ENCODE data around the gene UTS2B. TPM values are rescaled to one million over a fixed set of nuclear protein-coding genes. Genes with fewer than 3 reads are reported as not detected.

The UTS2B gene
- total RNA-seq, 1 experiment from 2014 or later: 1.1 TPM

DNA sequence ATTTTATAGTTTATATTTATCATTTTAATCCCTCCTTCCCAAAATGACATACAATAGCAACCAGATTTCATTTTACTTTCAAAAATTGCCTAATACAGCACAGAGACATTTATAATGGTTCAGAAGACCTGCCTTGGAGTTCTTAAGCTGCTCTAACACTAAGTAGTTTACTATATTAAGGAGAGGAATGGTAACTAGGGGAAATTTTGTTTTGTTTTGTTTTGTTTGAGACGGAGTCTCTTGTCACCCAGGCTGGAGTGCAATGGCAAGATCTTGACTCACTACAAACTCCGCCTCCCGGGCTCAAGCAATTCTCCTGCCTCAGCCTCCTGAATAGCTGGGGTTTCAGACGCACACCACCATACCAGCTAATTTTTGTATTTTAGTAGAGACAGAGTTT lies 23.9 kb downstream of the UTS2B start:
- H2AFZ ChIP-seq: no peak overlapping the region
- H3K9me3 ChIP-seq (ENCODE audit: insufficient read depth, low read depth): no peaks in the 10 kb centered on the region
- ChIA-PET CTCF (no interaction called here), POLR2A (ENCODE audit: unreplicated experiment) (no interaction called here)
- H3F3A ChIP-seq (ENCODE audit: insufficient read depth, low read depth): no peaks in the 10 kb centered on the region
- no peak overlapping the region for H3K4me3 ChIP-seq
- H3K36me3 ChIP-seq (ENCODE audit: low read depth): no peaks in the 10 kb centered on the region
- no peaks in the 10 kb centered on the region for H3K4me1 ChIP-seq (replicated peaks; ENCODE audit: insufficient read depth)
- H3K27me3 ChIP-seq (ENCODE audit: insufficient read depth, low read depth): no peaks in the 10 kb centered on the region
- H3K4me2 ChIP-seq: no peak overlapping the region
- TF ChIP-seq, protein P1, sequence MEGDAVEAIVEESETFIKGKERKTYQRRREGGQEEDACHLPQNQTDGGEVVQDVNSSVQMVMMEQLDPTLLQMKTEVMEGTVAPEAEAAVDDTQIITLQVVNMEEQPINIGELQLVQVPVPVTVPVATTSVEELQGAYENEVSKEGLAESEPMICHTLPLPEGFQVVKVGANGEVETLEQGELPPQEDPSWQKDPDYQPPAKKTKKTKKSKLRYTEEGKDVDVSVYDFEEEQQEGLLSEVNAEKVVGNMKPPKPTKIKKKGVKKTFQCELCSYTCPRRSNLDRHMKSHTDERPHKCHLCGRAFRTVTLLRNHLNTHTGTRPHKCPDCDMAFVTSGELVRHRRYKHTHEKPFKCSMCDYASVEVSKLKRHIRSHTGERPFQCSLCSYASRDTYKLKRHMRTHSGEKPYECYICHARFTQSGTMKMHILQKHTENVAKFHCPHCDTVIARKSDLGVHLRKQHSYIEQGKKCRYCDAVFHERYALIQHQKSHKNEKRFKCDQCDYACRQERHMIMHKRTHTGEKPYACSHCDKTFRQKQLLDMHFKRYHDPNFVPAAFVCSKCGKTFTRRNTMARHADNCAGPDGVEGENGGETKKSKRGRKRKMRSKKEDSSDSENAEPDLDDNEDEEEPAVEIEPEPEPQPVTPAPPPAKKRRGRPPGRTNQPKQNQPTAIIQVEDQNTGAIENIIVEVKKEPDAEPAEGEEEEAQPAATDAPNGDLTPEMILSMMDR (conservative IDR thresholded peaks at IDR 0.05): no peak
- no peak for TF ChIP-seq EZH2 (IDR thresholded peaks at IDR 0.05; ENCODE audit: low read depth)
- DNase-seq: no peak
- intact Hi-C loops (cut with micrococcal nuclease; ENCODE audit: unreplicated experiment): no loop called here
- H4K20me1 ChIP-seq (ENCODE audit: insufficient read depth): no peaks in the 10 kb centered on the region
- H3K9me2 ChIP-seq (ENCODE audit: insufficient read depth): no peaks in the 10 kb centered on the region
- H3K27ac ChIP-seq: no peak overlapping the region
- no TSS peak for BruUV-seq (replicated peaks)
- no peaks in the 10 kb centered on the region for H3K79me2 ChIP-seq (ENCODE audit: low read depth)

DNA sequence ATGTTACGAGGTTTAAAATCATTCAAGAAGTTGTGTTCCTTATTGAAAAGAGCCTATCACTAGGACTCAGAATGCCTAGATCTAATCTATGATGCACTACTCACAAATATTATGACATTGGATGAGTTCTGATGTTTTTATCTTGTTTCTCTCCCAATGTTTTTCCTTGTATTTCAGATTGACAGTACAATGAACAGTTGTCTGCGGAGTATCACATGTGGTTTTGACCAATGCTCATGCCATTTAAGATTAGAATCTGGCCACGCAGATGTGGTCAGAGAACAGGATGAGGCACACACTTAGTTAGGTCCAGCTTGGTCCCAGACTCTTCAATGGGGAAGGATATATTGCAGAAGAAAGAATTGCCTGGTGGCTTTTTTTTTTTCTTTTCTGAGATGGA lies 26.7 kb downstream of the UTS2B start:
- TF ChIP-seq, protein P1 (conservative IDR thresholded peaks at IDR 0.05): no peak
- no peak for TF ChIP-seq EZH2 (IDR thresholded peaks at IDR 0.05; ENCODE audit: low read depth)
- H3K9me3 ChIP-seq (ENCODE audit: insufficient read depth, low read depth): no peaks in the 10 kb centered on the region
- no peak overlapping the region for H3K4me2 ChIP-seq
- BruUV-seq (replicated peaks): no TSS peak
- no peaks in the 10 kb centered on the region for H4K20me1 ChIP-seq (ENCODE audit: insufficient read depth)
- peak in 1 of 2 experiments; percentile 27 for DNase-seq
- no peaks in the 10 kb centered on the region for H3K36me3 ChIP-seq (ENCODE audit: low read depth)
- H3K27me3 ChIP-seq (ENCODE audit: insufficient read depth, low read depth): no peaks in the 10 kb centered on the region
- ChIA-PET POLR2A (ENCODE audit: unreplicated experiment) (no interaction called here), CTCF (no interaction called here)
- intact Hi-C loops (cut with micrococcal nuclease; ENCODE audit: unreplicated experiment): no loop called here
- no peaks in the 10 kb centered on the region for H3F3A ChIP-seq (ENCODE audit: insufficient read depth, low read depth)
- H2AFZ ChIP-seq: no peak overlapping the region
- no peaks in the 10 kb centered on the region for H3K9me2 ChIP-seq (ENCODE audit: insufficient read depth)
- no peaks in the 10 kb centered on the region for H3K79me2 ChIP-seq (ENCODE audit: low read depth)
- no peak overlapping the region for H3K27ac ChIP-seq
- no peaks in the 10 kb centered on the region for H3K4me1 ChIP-seq (replicated peaks; ENCODE audit: insufficient read depth)
- no peak overlapping the region for H3K4me3 ChIP-seq

DNA sequence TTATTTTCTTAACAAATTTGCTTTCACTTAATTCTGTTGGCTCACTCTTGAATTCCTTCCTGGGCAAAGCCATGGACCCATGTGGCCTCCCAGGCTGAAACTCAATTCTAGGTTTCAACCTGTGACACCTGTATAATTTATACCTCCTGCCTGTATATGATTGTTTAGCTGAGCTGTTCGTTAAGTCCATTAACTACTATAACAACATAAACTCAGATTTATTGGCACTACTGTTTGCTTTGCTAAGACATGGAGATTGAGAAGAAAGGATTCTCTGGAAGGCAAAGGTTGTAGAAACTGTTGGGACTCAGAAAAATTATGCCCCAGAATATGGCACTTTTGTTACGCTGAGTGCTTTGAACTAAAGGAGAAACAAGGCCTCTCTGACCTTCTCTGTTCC lies 27.9 kb downstream of the UTS2B start:
- CTCF ChIA-PET: no interaction called here
- POLR2A ChIA-PET (ENCODE audit: unreplicated experiment): no interaction called here
- no peak for TF ChIP-seq EZH2 (IDR thresholded peaks at IDR 0.05; ENCODE audit: low read depth)
- TF ChIP-seq, protein P1 (conservative IDR thresholded peaks at IDR 0.05): no peak

More for the DNA sequence above, 27.9 kb downstream of the UTS2B start:
- Histone ChIP-seq H3F3A (ENCODE audit: insufficient read depth, low read depth) (no peaks in the 10 kb centered on the region), H3K4me1 (replicated peaks; ENCODE audit: insufficient read depth) (no peaks in the 10 kb centered on the region), H4K20me1 (ENCODE audit: insufficient read depth) (no peaks in the 10 kb centered on the region), H3K27ac (no peak overlapping the region), H3K36me3 (ENCODE audit: low read depth) (no peaks in the 10 kb centered on the region), H3K4me3 (no peak overlapping the region), H3K27me3 (ENCODE audit: insufficient read depth, low read depth) (no peaks in the 10 kb centered on the region), H2AFZ (no peak overlapping the region), H3K4me2 (no peak overlapping the region), H3K9me2 (ENCODE audit: insufficient read depth) (no peaks in the 10 kb centered on the region), H3K9me3 (ENCODE audit: insufficient read depth, low read depth) (no peaks in the 10 kb centered on the region), H3K79me2 (ENCODE audit: low read depth) (no peaks in the 10 kb centered on the region)
- BruUV-seq (replicated peaks): no TSS peak
- peak in 1 of 2 experiments; percentile 17 for DNase-seq
- intact Hi-C loops (cut with micrococcal nuclease; ENCODE audit: unreplicated experiment): no loop called here

All from PC-9 (cell line).